ENCODE measurements around the gene GNAI2. TPM values are rescaled to one million over a fixed set of nuclear protein-coding genes. Genes with fewer than 3 reads are reported as not detected.
"Not testable (repeated sequence)": the region's sequence is repeated elsewhere in the genome, so short reads cannot be mapped to it uniquely, and the experiment has no call there.

GNAI2 gene
- total RNA-seq, 1 donor from 2014 or later = 300 TPM

GRCh38 chr3:50264383-50264963 lies 28.5 kb downstream of the GNAI2 start:
- peak; percentile 92 for DNase-seq (ENCODE audit: low read depth)

- peak; percentile 77 for DNase-seq (ENCODE audit: low read depth)
Observed at GRCh38 chr3:50264964-50265485, 29.0 kb downstream of the GNAI2 start.

- DNase-seq (ENCODE audit: low read depth) = no peak
Observed at GRCh38 chr3:50265571-50265970, 29.6 kb downstream of the GNAI2 start.

GRCh38 chr3:50266017-50266416 lies 30.0 kb downstream of the GNAI2 start:
- no peak for DNase-seq (ENCODE audit: low read depth)

- no peak for DNase-seq (ENCODE audit: low read depth)
Observed at GRCh38 chr3:50266836-50267235, 30.8 kb downstream of the GNAI2 start.

- no peak for DNase-seq (ENCODE audit: low read depth)
Observed at GRCh38 chr3:50267280-50267913, 31.4 kb downstream of the GNAI2 start.

GRCh38 chr3:50268276-50268675 lies 32.3 kb downstream of the GNAI2 start:
- no peak for DNase-seq (ENCODE audit: low read depth)

- peak; percentile 86 for DNase-seq (ENCODE audit: low read depth)
Observed at GRCh38 chr3:50268703-50269451, 32.9 kb downstream of the GNAI2 start, which contains the start of gene SEMA3B. Gene SEMA3B (plus strand): TSS chr3:50269147. CDS start chr3:50269241, 94 bp downstream.

- no peak for DNase-seq (ENCODE audit: low read depth)
Observed at GRCh38 chr3:50269460-50269859, 33.5 kb downstream of the GNAI2 start.

- peak; percentile 59 for DNase-seq (ENCODE audit: low read depth)
Observed at GRCh38 chr3:50269977-50270413, 34.0 kb downstream of the GNAI2 start.

GRCh38 chr3:50270422-50271224 lies 34.6 kb downstream of the GNAI2 start:
- DNase-seq (ENCODE audit: low read depth) = no peak

- DNase-seq (ENCODE audit: low read depth) = no peak
Observed at GRCh38 chr3:50271314-50271936, 35.4 kb downstream of the GNAI2 start.

- DNase-seq (ENCODE audit: low read depth) = not testable (repeated sequence)
Observed at GRCh38 chr3:50272538-50272910, 36.5 kb downstream of the GNAI2 start.

- peak; percentile 45 for DNase-seq (ENCODE audit: low read depth)
Observed at GRCh38 chr3:50272911-50273688, 37.1 kb downstream of the GNAI2 start.

GRCh38 chr3:50273689-50274065 lies 37.7 kb downstream of the GNAI2 start:
- DNase-seq (ENCODE audit: low read depth) = no peak

- no peak for DNase-seq (ENCODE audit: low read depth)
Observed at GRCh38 chr3:50274371-50275104, 38.5 kb downstream of the GNAI2 start.

GRCh38 chr3:50275141-50275995 lies 39.4 kb downstream of the GNAI2 start:
- DNase-seq (ENCODE audit: low read depth) = no peak

- DNase-seq (ENCODE audit: low read depth) = no peak
Observed at GRCh38 chr3:50275996-50276761, 40.2 kb downstream of the GNAI2 start.
